Measurements from ENCODE around the gene KCNH5. TPM values are rescaled to one million over a fixed set of nuclear protein-coding genes. Genes with fewer than 3 reads are reported as not detected.

KCNH5 gene
- total RNA-seq, 1 donor from 2014 or later, result not detected

- no peak for TF ChIP-seq CTCF (conservative IDR thresholded peaks at IDR 0.05; ENCODE audit: low read depth, low read length)
- H3K4me3 ChIP-seq (ENCODE audit: low read depth, low read length), result no peak overlapping the region
- DNase-seq (ENCODE audit: low read depth), result no peak
Observed at GRCh38 chr14:62696331-62696924, 348.8 kb downstream of the KCNH5 start.

GRCh38 chr14:62694075-62694474 lies 351.2 kb downstream of the KCNH5 start:
- no peak for DNase-seq (ENCODE audit: low read depth)
- no peak for TF ChIP-seq CTCF (conservative IDR thresholded peaks at IDR 0.05; ENCODE audit: low read depth, low read length)
- H3K4me3 ChIP-seq (ENCODE audit: low read depth, low read length), result no peak overlapping the region

- DNase-seq (ENCODE audit: low read depth), result no peak
- TF ChIP-seq CTCF (conservative IDR thresholded peaks at IDR 0.05; ENCODE audit: low read depth, low read length), result no peak
- no peak overlapping the region for H3K4me3 ChIP-seq (ENCODE audit: low read depth, low read length)
Observed at GRCh38 chr14:62692490-62693106, 352.7 kb downstream of the KCNH5 start.

- peak; percentile 1 for DNase-seq (ENCODE audit: low read depth)
- H3K4me3 ChIP-seq (ENCODE audit: low read depth, low read length), result no peak overlapping the region
- no peak for TF ChIP-seq CTCF (conservative IDR thresholded peaks at IDR 0.05; ENCODE audit: low read depth, low read length)
Observed at GRCh38 chr14:62691647-62692489, 353.4 kb downstream of the KCNH5 start.

- no peak for TF ChIP-seq CTCF (conservative IDR thresholded peaks at IDR 0.05; ENCODE audit: low read depth, low read length)
- no peak for DNase-seq (ENCODE audit: low read depth)
- no peak overlapping the region for H3K4me3 ChIP-seq (ENCODE audit: low read depth, low read length)
Observed at GRCh38 chr14:62689733-62690132, 355.5 kb downstream of the KCNH5 start.

GRCh38 chr14:62687818-62688217 lies 357.4 kb downstream of the KCNH5 start:
- DNase-seq (ENCODE audit: low read depth), result no peak
- no peak overlapping the region for H3K4me3 ChIP-seq (ENCODE audit: low read depth, low read length)
- no peak for TF ChIP-seq CTCF (conservative IDR thresholded peaks at IDR 0.05; ENCODE audit: low read depth, low read length)
